T-helper 2 cell treated with Interferon-gamma antibody and Interleukin-4, amounts not matched to agents 5 μg/mL and 100 μg/mL, for 36 hours (primary cell): Measurements from ENCODE around the gene KRT80.

Source experiments
- DNase-seq: peaks from one replicate; pipeline ENCODE4 v3.0.0; 2021; ENCODE audit warnings: low spot score
- H3K27ac Mint-ChIP-seq: one replicate; pipeline ENCODE4 v1.8.0; 2021; ENCODE audit warnings: mild to moderate bottlenecking, mixed read lengths
- H3K27me3 Mint-ChIP-seq: one replicate; pipeline ENCODE4 v1.8.0; 2021; ENCODE audit warnings: low read depth, mixed read lengths
- H3K36me3 Mint-ChIP-seq: one replicate; pipeline ENCODE4 v1.8.0; 2021; ENCODE audit warnings: low read depth, mixed read lengths
- H3K4me1 Mint-ChIP-seq: one replicate; pipeline ENCODE4 v1.8.0; 2021; ENCODE audit warnings: low read depth, mixed read lengths
- H3K4me3 Mint-ChIP-seq: one replicate; pipeline ENCODE4 v1.8.0; 2022; ENCODE audit warnings: mild to moderate bottlenecking, moderate library complexity, mixed read lengths
- H3K9me3 Mint-ChIP-seq: one replicate; pipeline ENCODE4 v1.8.0; 2021; ENCODE audit warnings: mixed read lengths

Gene KRT80

DNA sequence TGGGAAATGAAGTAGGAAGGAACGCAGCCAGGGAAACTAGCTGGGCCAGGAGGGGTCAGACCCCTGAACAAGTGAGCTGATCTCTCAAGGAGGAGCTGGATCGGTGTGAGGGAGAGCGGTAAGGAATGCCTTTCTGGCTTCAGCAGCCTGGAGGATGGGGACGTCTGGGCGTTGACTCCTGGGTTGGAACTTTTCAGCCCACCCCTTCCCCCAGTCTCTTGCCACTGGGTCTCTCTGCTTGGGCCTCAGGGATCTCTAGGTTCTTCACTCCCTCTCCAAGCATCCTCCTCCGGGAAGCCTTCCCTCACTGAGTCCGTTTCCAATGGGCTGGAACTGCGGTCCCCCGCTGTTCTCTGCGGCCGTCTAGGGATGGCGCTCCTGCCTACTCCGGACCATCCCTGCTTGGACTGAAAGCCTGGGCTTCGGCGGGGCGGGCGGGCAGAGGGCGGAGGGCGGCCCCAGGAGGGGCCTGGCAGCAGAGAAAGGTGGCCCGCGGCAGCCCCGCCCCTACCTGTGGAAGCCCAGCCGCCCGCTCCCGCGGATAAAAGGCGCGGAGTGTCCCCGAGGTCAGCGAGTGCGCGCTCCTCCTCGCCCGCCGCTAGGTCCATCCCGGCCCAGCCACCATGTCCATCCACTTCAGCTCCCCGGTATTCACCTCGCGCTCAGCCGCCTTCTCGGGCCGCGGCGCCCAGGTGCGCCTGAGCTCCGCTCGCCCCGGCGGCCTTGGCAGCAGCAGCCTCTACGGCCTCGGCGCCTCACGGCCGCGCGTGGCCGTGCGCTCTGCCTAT is 41.1 kb upstream of the KRT80 start, which contains the start of gene KRT7:
TSS of gene KRT7 (plus strand) at position 570 of the 788 bp plus-strand sequence. CDS start at position 624, 54 bp downstream.
- no peak for DNase-seq
- Mint-ChIP-seq H3K36me3 (no peaks in the 10 kb centered on the region), H3K27me3 (peaks cover 61% of the 10 kb centered on the region), H3K4me1 (no peaks in the 10 kb centered on the region), H3K27ac (no peak within 1 kb of the TSS), H3K9me3 (no peaks in the 10 kb centered on the region), H3K4me3 (no peak within 1 kb of the TSS)

DNA sequence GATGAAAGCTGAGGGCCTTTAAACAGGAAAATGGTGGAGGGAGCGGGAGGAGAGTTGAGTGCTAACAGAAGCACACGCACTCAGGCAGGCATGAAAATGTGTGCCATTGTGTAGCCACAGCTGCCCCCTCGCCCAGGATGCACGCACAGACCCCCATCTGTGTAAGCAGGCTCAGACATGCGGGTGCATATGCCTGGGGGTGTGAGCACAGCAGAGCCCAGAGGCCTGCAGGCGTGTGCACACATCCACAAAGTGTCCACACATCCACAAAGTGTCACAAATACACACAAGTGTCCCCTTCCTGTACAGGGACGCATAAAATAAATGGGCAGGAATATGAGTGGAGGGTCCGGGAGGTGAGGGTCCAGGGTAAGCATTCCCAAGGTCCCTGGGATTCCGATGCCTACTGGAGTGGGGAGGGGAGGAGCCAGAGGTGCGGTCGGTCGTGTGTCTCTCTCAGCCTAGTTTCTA is 40.4 kb upstream of the KRT80 start:
- H3K4me3 Mint-ChIP-seq: no peak overlapping the region
- H3K4me1 Mint-ChIP-seq: no peaks in the 10 kb centered on the region
- H3K9me3 Mint-ChIP-seq: no peaks in the 10 kb centered on the region
- H3K27me3 Mint-ChIP-seq: peaks cover 64% of the 10 kb centered on the region
- no peak overlapping the region for H3K27ac Mint-ChIP-seq
- no peak for DNase-seq
- no peaks in the 10 kb centered on the region for H3K36me3 Mint-ChIP-seq

DNA sequence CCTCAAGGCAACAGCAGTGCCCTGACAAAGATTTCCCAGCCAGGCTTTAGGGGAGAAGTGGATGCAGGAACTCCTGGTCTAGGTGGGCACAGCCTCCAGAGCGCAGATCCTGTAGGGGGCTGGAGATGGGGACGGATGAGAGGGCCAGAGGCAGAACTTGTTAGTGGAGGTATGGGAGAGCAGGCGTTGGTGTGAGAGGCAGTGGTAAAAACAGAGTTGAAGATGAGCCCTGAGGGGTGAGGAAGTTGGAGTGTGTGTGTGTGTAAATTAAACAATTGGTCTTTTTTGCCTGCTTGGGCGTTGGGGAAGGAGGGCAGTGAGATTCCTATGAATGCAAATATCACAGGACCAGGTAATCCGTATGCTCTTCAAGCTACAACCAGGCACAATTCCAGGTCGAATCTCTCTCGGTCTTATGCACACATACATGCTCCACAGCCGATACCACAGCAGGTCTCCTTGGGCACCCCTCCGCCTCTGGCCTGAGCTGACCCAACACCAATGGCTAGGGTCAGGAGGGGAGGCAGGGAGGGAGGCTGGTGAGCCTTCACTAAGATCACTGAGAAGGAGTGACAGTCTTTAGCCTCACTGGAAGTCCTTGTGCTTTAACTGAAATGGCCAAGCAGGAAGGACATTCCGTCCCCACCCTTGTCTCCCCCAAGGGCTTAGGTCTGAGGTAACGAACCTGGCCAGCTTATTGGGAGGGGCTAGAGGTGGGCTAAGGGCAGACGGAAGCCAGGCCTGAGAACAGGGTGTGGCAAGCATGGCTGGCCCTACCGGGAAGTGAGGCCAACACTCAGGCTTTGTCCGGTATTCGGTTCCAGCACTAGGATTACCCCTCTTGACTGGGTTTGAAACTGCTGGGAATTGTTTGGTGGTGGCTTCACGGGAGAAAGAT is 39.7 kb upstream of the KRT80 start:
- Mint-ChIP-seq H3K27me3 (peaks cover 68% of the 10 kb centered on the region), H3K9me3 (no peaks in the 10 kb centered on the region), H3K4me3 (no peak overlapping the region)

DNA sequence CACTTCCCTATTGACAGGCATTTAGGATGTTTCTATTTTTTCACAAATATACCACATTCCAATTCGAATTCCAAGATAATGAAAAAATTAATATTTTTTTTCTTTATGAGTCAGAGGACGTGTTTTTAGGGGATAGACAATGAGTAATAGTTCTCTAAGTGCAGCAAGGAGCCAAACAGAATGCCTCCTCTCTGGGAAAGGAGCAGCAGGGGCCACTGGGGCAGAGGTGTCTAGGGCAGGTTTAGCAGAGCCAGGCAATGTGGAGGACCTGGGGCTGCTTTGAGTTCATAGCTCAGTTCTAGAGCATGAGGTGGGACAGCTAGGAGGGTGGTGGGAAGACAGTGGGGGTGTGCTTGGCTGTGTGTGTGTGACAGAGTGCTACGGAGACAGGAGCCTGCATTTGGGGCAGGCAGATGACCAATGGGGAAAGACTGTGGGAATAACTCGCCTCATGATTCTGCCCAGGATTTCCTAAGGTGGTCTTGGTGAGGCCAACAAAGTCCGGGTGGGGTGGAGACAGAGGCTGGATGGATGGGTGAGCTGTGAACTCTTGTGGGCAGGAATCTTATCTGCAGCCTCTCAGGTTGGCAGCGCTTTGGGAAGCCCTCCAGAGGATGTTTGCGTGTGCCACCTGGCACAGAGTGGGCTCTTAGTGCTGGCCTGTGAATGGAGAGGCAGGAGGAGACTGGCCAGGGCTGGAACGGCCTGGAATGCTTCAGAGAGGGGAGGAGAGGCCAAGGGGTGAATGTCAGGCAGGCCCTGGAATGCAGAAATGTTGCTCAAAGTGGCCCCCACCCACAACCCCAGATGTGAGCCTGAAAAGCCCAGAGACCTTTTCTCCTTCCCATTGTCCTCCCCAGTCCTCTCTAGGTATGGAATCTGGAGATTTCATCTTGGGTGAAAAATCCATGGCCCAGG is 38.8 kb upstream of the KRT80 start:
- Mint-ChIP-seq H3K4me1 (no peaks in the 10 kb centered on the region), H3K9me3 (no peaks in the 10 kb centered on the region), H3K36me3 (no peaks in the 10 kb centered on the region), H3K4me3 (no peak overlapping the region), H3K27me3 (peaks cover 72% of the 10 kb centered on the region), H3K27ac (no peak overlapping the region)
- DNase-seq: no peak

More for the DNA sequence above, 39.7 kb upstream of the KRT80 start:
- DNase-seq: no peak
- no peak overlapping the region for H3K27ac Mint-ChIP-seq
- H3K4me1 Mint-ChIP-seq: no peaks in the 10 kb centered on the region
- no peaks in the 10 kb centered on the region for H3K36me3 Mint-ChIP-seq

DNA sequence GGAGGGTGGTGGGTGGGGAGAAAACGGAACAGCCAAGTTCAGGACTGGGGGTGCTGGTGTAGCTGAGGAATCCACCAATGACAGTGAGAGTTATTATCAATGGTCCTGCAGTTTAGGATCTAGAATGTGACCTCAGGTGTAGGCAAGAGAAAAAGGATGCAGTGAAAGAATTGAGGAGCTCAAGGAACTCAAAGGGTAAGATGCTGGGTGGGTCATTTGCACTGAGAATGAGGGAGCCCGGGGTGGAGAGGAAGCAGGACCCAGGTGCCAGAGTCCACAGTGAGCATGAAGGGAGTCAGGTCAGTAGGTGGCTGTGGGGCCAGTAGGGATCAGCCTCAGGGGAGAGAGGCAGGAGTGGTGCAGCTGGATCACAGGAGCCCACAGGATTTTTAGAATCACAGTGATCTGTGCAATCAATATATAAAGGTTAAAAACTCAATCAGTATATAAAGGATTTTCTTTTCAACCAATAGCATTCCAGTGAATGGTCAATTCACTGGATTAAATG is 38.1 kb upstream of the KRT80 start:
- H3K4me1 Mint-ChIP-seq: no peaks in the 10 kb centered on the region
- no peak overlapping the region for H3K27ac Mint-ChIP-seq
- no peaks in the 10 kb centered on the region for H3K36me3 Mint-ChIP-seq
- H3K4me3 Mint-ChIP-seq: no peak overlapping the region
- no peak for DNase-seq
- H3K27me3 Mint-ChIP-seq: peaks cover 74% of the 10 kb centered on the region
- no peaks in the 10 kb centered on the region for H3K9me3 Mint-ChIP-seq

DNA sequence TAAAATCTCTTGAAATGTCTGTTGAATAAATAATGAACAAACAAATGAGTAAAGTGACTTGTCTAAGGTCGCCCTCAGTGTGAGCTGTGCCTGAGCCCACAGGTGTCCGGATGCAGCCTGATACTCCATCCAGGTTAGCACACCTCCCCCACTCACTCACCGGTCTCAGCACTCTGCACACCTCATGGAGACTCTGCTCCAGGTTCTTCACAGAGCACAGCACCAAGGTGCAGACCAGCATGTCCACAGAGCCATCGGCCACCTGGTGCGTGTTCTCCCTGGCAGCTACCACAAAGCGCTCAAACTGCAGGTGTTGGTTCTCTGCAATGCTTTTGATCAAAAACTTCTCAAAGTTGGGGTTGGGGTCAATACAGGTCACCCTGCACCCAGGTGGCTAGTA is 37.1 kb upstream of the KRT80 start:
- Mint-ChIP-seq H3K9me3 (no peaks in the 10 kb centered on the region), H3K4me3 (no peak overlapping the region), H3K36me3 (no peaks in the 10 kb centered on the region), H3K4me1 (no peaks in the 10 kb centered on the region), H3K27me3 (peaks cover 76% of the 10 kb centered on the region), H3K27ac (no peak overlapping the region)
- DNase-seq: no peak

DNA sequence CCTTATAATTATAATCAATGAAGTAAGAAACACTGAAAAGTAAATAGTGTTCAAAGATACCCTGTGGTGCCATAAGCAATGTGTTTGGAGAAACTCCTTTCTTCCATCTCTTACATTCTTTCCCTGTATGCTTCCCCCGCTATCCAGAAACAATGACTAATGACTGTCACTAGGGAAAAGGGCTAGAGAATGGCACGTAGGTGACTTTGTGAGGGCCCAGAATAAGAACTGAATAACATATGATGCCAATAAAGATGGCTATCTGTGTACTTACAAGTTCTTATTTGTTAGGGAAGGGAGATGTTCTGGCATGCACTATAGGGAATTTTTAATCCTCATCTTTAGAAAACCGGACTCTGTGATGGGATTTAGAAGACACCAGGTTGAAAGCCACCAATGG is 36.6 kb upstream of the KRT80 start:
- no peaks in the 10 kb centered on the region for H3K9me3 Mint-ChIP-seq
- no peaks in the 10 kb centered on the region for H3K36me3 Mint-ChIP-seq
- H3K4me1 Mint-ChIP-seq: no peaks in the 10 kb centered on the region
- no peak overlapping the region for H3K27ac Mint-ChIP-seq
- peaks cover 75% of the 10 kb centered on the region for H3K27me3 Mint-ChIP-seq
- no peak for DNase-seq
- H3K4me3 Mint-ChIP-seq: no peak overlapping the region

DNA sequence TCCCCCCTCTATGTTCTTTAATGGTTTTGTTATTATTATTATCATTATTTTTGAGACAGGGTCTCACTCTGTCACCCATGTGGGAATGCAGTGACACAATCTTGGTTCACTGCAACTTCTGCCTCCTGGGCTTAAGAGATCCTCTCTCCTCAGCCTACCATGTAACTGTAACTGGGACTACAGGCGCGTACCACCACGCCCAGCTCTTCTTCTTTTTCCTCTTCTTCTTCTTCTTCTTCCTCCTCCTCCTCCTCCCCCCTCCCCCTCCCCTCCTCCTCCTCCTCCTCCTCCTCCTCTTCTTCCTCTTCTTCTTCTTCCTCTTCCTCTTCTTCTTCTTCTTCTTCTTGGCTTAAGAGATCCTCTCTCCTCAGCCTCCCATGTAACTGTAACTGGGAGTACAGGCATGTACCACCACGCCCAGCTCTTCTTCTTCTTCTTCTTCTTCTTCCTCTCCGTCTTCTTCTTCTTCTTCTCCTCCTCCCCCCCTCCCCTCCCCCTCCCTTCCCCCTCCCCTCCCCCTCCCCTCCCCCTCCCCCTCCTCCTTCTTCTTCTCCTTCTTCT is 35.9 kb upstream of the KRT80 start:
- Mint-ChIP-seq H3K9me3 (no peaks in the 10 kb centered on the region), H3K4me1 (no peaks in the 10 kb centered on the region), H3K36me3 (no peaks in the 10 kb centered on the region), H3K27me3 (peaks cover 72% of the 10 kb centered on the region), H3K4me3 (no peak overlapping the region), H3K27ac (no peak overlapping the region)
- DNase-seq: no peak

DNA sequence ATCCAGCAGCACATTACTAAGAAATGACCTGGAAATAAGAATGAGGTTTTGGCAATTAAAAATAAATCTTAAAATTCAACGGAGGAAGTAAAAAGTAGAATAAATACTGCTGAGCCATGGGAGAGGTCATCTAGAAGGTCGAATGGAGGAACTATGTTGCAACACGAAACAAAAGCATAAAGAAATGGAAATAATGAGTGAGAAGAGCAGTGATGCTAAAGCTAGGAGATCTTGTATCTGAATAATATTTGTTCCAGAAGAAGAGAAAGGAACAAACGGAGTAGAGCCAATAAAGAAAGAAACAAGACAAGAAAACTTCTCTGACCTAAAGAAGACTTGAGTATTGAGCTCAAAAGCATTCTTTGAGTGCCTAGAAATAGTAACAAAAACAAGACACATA is 34.6 kb upstream of the KRT80 start:
- Mint-ChIP-seq H3K4me1 (no peaks in the 10 kb centered on the region), H3K4me3 (no peak overlapping the region), H3K9me3 (no peaks in the 10 kb centered on the region), H3K27ac (no peak overlapping the region), H3K36me3 (no peaks in the 10 kb centered on the region), H3K27me3 (peaks cover 60% of the 10 kb centered on the region)
- no peak for DNase-seq

DNA sequence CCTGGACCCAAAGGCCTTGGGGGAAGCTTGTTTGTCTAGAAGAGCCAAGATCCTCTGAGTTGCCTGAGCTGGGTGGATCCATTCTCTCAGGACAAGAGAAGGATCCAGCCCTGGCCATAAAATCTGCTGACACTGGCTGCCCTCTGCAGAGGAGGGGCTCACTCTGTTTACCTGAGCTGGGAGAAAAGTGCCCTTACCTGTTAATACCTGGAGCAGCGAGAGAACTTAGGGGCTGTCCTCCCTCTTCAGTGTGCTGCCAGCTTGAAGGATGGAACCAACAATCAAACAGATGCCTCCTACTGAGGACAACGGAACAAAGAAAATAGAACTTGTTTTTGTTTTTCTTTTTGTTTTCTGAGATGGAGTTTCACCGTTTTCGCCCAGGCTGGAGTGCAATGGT is 33.9 kb upstream of the KRT80 start:
- Mint-ChIP-seq H3K27me3 (peaks cover 58% of the 10 kb centered on the region), H3K36me3 (no peaks in the 10 kb centered on the region), H3K4me3 (no peak overlapping the region), H3K9me3 (no peaks in the 10 kb centered on the region), H3K4me1 (no peaks in the 10 kb centered on the region), H3K27ac (no peak overlapping the region)
- DNase-seq: no peak

DNA sequence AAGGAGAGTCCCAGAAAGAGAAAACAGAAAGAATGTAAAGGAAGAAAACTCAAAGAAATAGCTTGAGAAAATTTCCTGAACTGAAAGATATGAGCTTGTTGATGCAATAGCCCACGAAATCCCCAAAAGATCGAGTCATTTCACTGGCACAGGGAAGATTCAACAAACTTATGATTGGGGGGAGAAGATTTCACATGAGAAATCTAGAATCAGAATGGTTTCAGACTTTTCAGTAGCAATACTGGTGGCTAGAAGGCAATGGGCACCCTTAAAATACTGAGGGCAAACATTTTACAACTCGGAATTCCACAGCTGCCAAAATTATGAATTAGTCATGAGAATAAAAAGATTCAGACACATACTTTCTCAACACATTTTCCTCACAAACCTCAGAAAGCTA is 32.3 kb upstream of the KRT80 start:
- Mint-ChIP-seq H3K27me3 (peaks cover 50% of the 10 kb centered on the region), H3K36me3 (no peaks in the 10 kb centered on the region), H3K4me1 (no peaks in the 10 kb centered on the region), H3K9me3 (no peaks in the 10 kb centered on the region), H3K4me3 (no peak overlapping the region), H3K27ac (no peak overlapping the region)
- no peak for DNase-seq

DNA sequence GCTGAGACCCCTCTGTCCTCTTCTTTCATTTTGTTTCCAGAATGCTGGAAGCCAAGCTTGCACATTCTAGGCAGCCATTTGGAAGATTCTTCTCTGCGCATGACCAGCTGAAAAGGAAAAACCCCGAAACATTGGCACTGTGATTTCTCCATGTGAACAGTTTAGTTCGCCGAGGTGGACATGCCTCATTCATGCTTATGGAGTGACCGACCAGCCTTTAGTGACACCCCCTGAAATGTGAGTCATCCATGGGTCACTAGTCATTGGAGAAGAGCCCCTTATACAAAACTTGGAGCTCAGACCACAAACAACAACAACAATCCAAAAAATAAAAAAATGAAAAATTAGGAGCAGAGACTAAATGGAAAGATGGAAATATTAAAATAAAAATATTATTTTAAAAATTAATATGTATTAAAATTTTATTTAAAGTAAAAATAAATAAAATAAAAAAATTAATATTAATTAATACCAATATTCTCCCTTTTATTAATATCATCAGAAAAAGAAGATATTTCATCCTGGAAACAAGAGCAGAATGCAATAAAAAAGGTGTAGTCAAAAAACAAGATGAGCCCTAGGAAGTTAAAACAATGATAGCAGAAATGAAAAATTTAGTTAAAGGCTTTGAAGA is 31.7 kb upstream of the KRT80 start:
- Mint-ChIP-seq H3K9me3 (no peaks in the 10 kb centered on the region), H3K36me3 (no peaks in the 10 kb centered on the region), H3K4me3 (no peak overlapping the region), H3K4me1 (no peaks in the 10 kb centered on the region), H3K27me3 (peaks cover 45% of the 10 kb centered on the region), H3K27ac (no peak overlapping the region)
- DNase-seq: no peak

DNA sequence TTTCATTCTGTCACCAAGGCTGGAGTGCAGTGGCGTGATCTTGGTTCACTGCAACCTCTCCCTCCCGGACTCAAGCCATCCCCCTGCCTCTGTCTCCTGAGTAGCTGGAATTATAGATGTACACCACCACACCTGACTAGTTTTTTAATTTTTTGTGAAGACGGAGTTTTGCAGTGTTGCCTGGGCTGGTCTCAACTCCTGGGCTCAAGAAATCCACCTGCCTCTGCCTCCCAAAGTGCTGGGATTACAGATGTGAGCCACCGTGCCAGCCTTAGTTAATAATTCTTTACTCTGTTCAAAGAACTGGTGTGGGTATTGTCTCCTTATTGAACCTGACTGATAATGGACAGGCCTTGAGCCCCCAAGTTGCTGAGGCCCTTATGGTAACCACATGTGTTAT is 30.9 kb upstream of the KRT80 start:
- H3K4me3 Mint-ChIP-seq: no peak overlapping the region
- no peak overlapping the region for H3K27ac Mint-ChIP-seq
- DNase-seq: no peak
- no peaks in the 10 kb centered on the region for H3K36me3 Mint-ChIP-seq
- H3K4me1 Mint-ChIP-seq: no peaks in the 10 kb centered on the region
- no peaks in the 10 kb centered on the region for H3K9me3 Mint-ChIP-seq
- H3K27me3 Mint-ChIP-seq: peaks cover 44% of the 10 kb centered on the region
